ENCODE measurements around the gene PCSK6.

GRCh38 chr15:101451266-101451799 is 38.2 kb downstream of the PCSK6 start:
- TF ChIP-seq POLR2A (IDR thresholded peaks at IDR 0.05) (no peak), CTCF (IDR thresholded peaks at IDR 0.05) (no peak)
